SKM-1 (cell line): ENCODE data around the gene ZNF491.
"Not testable (repeated sequence)": the region's sequence is repeated elsewhere in the genome, so short reads cannot be mapped to it uniquely, and the experiment has no call there.

Experiments used
- DNase-seq: peaks from one replicate; lab custom pipeline; 2025; ENCODE audit not compliant: unreplicated experiment; lab: John Stamatoyannopoulos, UW

The ZNF491 gene

DNA sequence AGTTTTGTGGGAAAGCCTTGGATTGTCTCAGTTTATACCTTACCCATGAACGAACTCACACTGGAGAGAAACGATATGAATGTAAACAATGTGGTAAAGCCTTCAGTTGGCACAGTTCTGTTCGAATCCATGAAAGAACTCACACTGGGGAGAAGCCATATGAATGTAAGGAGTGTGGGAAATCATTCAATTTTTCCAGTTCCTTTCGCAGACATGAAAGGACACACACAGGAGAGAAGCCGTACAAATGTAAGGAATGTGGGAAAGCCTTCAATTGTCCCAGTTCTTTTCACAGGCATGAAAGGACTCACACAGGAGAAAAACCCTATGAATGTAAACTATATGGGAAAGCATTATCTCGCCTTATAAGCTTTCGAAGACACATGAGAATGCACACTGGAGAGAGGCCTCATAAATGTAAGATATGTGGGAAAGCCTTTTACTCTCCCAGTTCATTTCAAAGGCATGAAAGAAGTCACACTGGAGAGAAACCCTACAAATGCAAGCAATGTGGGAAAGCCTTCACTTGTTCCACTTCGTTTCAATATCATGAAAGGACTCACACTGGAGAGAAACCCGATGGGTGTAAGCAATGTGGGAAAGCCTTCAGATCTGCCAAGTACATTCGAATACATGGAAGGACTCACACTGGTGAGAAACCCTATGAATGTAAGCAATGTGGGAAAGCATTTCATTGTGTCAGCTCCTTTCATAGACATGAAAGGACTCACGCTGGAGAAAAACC, 8.2 kb downstream of the ZNF491 start:
- DNase-seq: no peak

GRCh38 chr19:11807099-11807380, 8.7 kb downstream of the ZNF491 start:
- no peak for DNase-seq

GRCh38 chr19:11813703-11814028, 15.3 kb downstream of the ZNF491 start:
- no peak for DNase-seq

DNA sequence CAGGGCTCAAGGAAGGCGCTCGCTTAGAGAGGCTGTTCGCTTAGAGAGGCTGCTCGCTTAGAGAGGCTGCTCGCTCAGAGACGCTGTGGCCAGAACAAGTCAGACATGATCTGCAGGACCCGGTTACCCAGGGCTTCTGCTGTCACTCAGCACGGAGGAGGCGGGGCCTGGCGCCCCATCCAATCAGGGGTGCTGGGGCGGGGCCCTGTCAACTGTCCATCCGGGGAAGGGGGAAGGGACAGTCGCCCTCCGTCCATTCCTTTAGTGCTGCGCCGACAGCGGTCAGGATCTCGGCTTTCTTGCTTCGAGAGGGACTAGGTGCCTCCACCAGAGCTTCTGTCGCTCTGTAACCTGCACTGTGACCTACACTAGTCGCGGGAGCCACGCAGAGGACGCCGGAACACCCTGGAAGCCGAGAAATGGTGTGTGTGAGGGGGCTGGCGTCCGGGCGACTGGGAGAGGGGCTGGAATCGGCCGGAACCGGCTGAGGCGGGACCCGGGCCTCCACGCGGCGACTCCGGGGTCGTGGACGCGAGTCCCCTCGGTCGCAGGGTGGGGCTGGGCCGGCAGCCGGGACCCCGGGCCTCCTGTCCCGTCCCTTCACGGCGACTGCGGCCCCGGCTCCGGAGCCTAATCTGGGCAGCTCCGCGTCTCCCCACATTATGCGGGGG, 15.8 kb downstream of the ZNF491 start, which contains the start of gene ZNF440:
Gene ZNF440, plus strand, starts transcription at position 245 of the 671 bp plus-strand sequence. Its CDS starts 175 bp downstream, at position 420.
- DNase-seq: peak; percentile 86

GRCh38 chr19:11814700-11815035, 16.3 kb downstream of the ZNF491 start:
- no peak for DNase-seq

DNA sequence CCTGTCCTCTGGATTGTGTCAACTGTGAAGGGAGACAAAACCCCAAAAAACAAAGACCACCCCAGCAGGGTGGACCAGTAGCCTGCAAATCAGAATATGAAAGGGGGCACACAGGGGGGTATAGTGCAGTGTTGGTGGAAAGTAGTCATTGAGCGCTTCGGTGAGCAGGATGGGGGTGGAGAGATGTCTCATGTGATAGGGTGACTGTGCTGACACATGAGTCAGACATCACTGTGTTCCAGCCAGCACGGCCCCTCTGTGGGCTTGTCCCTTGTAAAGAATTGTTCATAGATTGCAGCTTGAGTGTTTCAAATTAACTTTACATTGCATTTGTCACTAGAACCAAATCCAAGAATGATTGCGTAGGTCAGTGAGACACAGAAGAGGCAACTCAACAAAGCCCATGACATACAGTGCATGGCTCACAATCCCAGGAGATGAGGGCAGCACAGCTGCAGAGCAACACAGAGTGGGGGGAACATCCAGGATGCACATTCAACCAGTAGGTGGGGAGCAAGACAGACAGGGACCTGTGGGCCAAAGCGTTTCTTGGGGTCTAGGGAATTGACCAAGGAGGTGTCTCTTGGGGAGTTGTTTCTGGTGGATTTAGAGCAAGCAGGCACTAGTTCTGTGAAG, 23.3 kb downstream of the ZNF491 start:
- DNase-seq: no peak

GRCh38 chr19:11828957-11829876, 30.9 kb downstream of the ZNF491 start:
- not testable (repeated sequence) for DNase-seq

DNA sequence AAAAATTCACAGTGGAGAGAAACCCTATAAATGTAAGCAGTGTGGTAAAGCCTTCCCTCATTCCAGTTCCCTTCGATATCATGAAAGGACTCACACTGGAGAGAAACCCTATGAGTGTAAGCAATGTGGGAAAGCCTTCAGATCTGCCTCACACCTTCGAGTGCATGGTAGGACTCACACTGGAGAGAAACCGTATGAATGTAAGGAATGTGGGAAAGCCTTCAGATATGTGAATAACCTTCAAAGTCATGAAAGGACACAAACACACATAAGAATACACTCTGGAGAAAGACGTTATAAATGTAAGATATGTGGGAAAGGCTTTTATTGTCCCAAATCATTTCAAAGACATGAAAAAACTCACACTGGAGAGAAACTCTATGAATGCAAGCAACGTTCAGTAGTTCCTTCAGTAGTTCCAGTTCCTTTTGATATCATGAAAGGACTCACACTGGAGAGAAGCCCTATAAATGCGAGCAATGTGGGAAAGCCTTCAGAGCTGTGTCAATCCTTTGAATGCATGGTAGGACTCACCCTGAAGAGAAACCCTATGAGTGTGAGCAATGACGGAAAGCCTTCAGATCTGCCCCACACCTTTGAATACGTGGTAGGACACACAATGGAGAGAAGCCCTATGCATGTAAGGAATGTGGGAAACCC, 34.1 kb downstream of the ZNF491 start:
- DNase-seq: no peak

DNA sequence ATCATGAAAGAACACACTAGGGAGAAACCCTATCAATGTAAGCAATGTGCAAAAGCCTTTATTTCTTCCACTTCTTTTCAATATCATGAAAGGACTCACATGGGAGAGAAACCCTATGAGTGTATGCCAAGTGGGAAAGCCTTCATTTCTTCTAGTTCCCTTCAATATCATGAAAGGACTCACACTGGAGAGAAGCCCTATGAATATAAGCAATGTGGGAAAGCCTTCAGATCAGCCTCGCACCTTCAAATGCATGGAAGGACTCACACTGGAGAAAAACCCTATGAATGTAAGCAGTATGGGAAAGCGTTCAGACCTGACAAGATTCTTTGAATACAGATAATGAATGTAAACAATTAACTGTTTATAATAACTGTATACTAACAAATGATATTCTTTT, 35.2 kb downstream of the ZNF491 start:
- DNase-seq: no peak

- DNase-seq: not testable (repeated sequence)
Observed at GRCh38 chr19:11835626-11836066, 37.3 kb downstream of the ZNF491 start.

DNA sequence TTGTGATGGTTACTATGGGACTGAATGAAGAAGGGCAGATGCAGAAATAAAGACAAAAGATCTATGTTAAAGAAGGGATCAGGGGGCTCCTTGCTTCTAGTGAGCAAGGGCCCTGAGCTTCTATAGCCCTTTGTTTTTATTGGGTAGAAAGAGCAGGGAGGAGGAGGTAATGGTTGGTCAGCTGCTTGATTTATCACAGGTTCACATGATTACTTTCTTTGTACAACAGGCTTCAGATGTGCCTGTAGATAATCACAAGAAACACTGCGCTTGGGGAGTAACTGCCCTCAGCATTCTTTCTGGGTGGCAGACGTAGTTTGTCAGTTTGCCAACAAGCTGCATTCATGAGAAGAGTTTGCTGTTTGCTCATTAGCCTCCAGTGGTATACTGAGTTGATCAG, 45.4 kb downstream of the ZNF491 start:
- DNase-seq: no peak

DNA sequence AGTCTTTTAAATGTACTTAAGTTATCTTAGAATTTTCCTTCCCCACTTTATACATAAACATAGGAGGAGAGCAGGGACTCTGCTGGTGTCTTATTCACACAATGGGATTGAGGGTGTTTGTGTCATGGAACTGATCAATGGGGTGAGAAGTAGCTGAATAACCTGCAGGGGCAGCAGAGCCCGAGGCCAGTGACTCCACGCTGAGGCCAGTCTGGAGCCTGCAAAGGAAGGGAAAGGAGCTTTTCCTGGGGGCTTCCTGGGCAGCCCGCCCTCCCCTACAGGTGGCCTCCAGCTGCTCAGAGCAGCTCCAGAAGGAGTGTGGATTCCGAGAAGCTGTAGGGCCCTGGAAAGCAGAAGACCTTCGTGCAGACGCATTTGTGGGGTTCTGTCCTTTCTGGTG, 49.3 kb downstream of the ZNF491 start:
- DNase-seq: not testable (repeated sequence)

- no peak for DNase-seq
Observed at GRCh38 chr19:11848200-11848593, 49.9 kb downstream of the ZNF491 start.

DNA sequence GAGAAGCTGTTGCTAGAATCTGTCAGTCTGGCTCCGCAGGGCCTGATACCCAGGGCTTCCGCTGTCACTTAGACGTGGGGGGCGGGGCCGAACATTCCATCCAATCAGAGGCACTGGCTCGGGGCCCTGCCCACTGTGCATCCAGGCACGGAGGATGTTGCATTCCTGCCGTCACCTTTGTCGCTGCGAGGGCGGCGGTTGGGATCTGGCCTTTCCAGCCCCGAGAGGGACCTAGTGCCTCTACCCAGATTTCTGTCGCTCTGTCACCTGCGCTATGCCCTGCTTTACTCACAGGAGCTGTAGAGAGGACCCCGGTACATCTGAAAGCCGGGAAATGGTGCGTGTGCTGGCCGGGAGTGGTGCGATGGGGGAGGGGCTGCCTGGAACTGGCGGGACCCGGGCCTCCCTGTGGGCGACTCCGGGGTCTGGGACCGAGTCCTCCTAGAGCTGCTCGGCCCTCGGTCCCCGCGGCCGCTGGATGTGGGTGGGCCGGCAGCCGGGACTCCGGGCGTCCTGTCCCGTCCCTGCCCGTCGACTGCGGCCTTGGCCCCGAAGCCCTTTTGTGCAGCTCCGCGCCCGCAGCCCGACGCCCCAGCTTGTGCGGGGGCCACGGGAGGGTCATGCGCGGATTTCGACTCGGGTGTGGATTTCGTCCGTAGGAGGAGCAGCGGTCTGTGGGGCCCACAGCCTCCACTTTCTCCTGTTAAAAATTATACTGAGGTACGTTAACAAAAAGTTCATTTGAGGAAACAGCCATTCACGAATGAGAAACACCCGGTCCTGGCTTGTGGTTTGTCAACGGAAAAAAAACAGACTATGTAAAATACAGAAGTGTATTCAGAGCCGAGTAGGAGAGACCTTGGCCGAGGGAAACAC, 50.5 kb downstream of the ZNF491 start, which contains the start of gene ZNF439:
Gene ZNF439, plus strand, starts transcription at position 133 of the 876 bp plus-strand sequence. Its CDS starts 142 bp downstream, at position 275.
- DNase-seq: no peak

DNA sequence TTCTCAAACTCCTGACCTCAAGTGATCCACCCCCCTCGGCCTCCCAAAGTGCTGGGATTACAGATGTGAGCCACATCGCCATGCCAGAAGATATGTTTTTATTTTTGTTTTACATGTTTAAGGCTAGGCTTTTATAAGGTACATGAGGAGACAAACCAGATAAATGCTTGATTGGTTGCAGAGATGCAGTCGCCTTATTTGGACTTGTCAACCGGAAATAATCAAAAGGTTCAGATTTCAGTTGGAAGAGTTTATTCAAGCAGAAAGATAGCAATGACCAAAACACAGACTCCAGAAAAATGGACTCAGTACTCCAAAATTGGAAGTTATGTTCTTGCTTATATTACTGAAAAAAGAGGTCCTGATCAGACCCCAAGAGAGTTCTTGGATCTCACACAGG, 52.0 kb downstream of the ZNF491 start:
- not testable (repeated sequence) for DNase-seq

GRCh38 chr19:11853358-11853757, 55.0 kb downstream of the ZNF491 start:
- DNase-seq: no peak

- DNase-seq: no peak
Observed at GRCh38 chr19:11856596-11857250, 58.4 kb downstream of the ZNF491 start.
